Memory B cell (primary cell): ENCODE results near the gene SLX9.

Experiments used
- ATAC-seq: fragments of 150-1000 bp; cut with Tn5 transposase; 2 replicates; pipeline ENCODE4 v1.10.0; 2021; ENCODE audit warnings: low read depth, mild to moderate bottlenecking, moderate library complexity
- DNase-seq, 2 donors: peaks; one replicate each; pipeline ENCODE4 v3.0.0; 2022; ENCODE audit warnings: low spot score in 2 of 2
- H3K27ac Mint-ChIP-seq: one replicate; pipeline ENCODE4 v1.8.0; 2022; ENCODE audit warnings: mild to moderate bottlenecking, moderate library complexity, mixed read lengths
- H3K27me3 Mint-ChIP-seq: one replicate; pipeline ENCODE4 v1.8.0; 2022; ENCODE audit warnings: mixed read lengths
- H3K36me3 Mint-ChIP-seq: one replicate; pipeline ENCODE4 v1.8.0; 2022; ENCODE audit warnings: mild to moderate bottlenecking, mixed read lengths
- H3K4me1 Mint-ChIP-seq: one replicate; pipeline ENCODE4 v1.8.0; 2022; ENCODE audit warnings: mixed read lengths
- H3K4me3 Mint-ChIP-seq: one replicate; pipeline ENCODE4 v1.8.0; 2022; ENCODE audit warnings: mild to moderate bottlenecking, moderate library complexity, mixed read lengths
- H3K9me3 Mint-ChIP-seq: one replicate; pipeline ENCODE4 v1.8.0; 2022; ENCODE audit warnings: mixed read lengths

Gene SLX9

GRCh38 chr21:44917446-44918106, 22.3 kb upstream of the SLX9 start:
- peaks cover 44% of the 10 kb centered on the region for H3K4me1 Mint-ChIP-seq
- no peak for DNase-seq
- peak overlapping the region; percentile 38 for H3K27ac Mint-ChIP-seq
- H3K4me3 Mint-ChIP-seq = peak overlapping the region; percentile 97
- peaks cover 3% of the 10 kb centered on the region for H3K36me3 Mint-ChIP-seq
- H3K27me3 Mint-ChIP-seq = no peaks in the 10 kb centered on the region
- ATAC-seq = no peak
- H3K9me3 Mint-ChIP-seq = no peaks in the 10 kb centered on the region

- H3K9me3 Mint-ChIP-seq = no peaks in the 10 kb centered on the region
- ATAC-seq (no peak), DNase-seq (no peak)
- H3K27me3 Mint-ChIP-seq = no peaks in the 10 kb centered on the region
- peaks cover 3% of the 10 kb centered on the region for H3K36me3 Mint-ChIP-seq
- H3K4me3 Mint-ChIP-seq = peak overlapping the region; percentile 97
- no peak overlapping the region for H3K27ac Mint-ChIP-seq
- H3K4me1 Mint-ChIP-seq = peaks cover 47% of the 10 kb centered on the region
These were observed 21.7 kb upstream of the SLX9 start for GRCh38 chr21:44918107-44918470.

GRCh38 chr21:44918581-44919033, 21.2 kb upstream of the SLX9 start:
- Mint-ChIP-seq H3K27ac (no peak overlapping the region), H3K27me3 (no peaks in the 10 kb centered on the region), H3K4me3 (peak overlapping the region; percentile 97), H3K9me3 (no peaks in the 10 kb centered on the region), H3K4me1 (peaks cover 48% of the 10 kb centered on the region), H3K36me3 (peaks cover 3% of the 10 kb centered on the region)
- no peak for ATAC-seq
- DNase-seq = no peak

- ATAC-seq (no peak), DNase-seq (no peak)
- Mint-ChIP-seq H3K27me3 (no peaks in the 10 kb centered on the region), H3K36me3 (peaks cover 3% of the 10 kb centered on the region), H3K4me1 (peaks cover 52% of the 10 kb centered on the region), H3K4me3 (peak overlapping the region; percentile 97), H3K9me3 (no peaks in the 10 kb centered on the region), H3K27ac (peak overlapping the region; percentile 93)
These were observed 20.5 kb upstream of the SLX9 start for GRCh38 chr21:44919111-44919912.

GRCh38 chr21:44919913-44920693, 19.7 kb upstream of the SLX9 start:
- H3K27ac Mint-ChIP-seq = peak overlapping the region; percentile 93
- H3K4me1 Mint-ChIP-seq = peaks cover 56% of the 10 kb centered on the region
- H3K27me3 Mint-ChIP-seq = no peaks in the 10 kb centered on the region
- ATAC-seq (peak; percentile 19), DNase-seq (no peak)
- peaks cover 3% of the 10 kb centered on the region for H3K36me3 Mint-ChIP-seq
- no peaks in the 10 kb centered on the region for H3K9me3 Mint-ChIP-seq
- H3K4me3 Mint-ChIP-seq = peak overlapping the region; percentile 97

- ATAC-seq = peak; percentile 84
- Mint-ChIP-seq H3K9me3 (no peaks in the 10 kb centered on the region), H3K27me3 (no peaks in the 10 kb centered on the region), H3K27ac (peak within 1 kb of the TSS; percentile 93), H3K4me1 (peaks cover 54% of the 10 kb centered on the region), H3K36me3 (no peaks in the 10 kb centered on the region), H3K4me3 (peak within 1 kb of the TSS; percentile 97)
- DNase-seq = peak in 1 of 2 donors; percentile 38
These were observed 18.9 kb upstream of the SLX9 start, which contains the start of gene ITGB2 for GRCh38 chr21:44920694-44921604. TSS of gene ITGB2 (minus strand) at chr21:44920899. CDS start at chr21:44910782, 10,117 bp downstream.

GRCh38 chr21:44921928-44922327, 17.9 kb upstream of the SLX9 start:
- no peaks in the 10 kb centered on the region for H3K36me3 Mint-ChIP-seq
- H3K27me3 Mint-ChIP-seq = no peaks in the 10 kb centered on the region
- peaks cover 59% of the 10 kb centered on the region for H3K4me1 Mint-ChIP-seq
- H3K4me3 Mint-ChIP-seq = peak overlapping the region; percentile 22
- DNase-seq = no peak
- no peak for ATAC-seq
- peak overlapping the region; percentile 93 for H3K27ac Mint-ChIP-seq
- H3K9me3 Mint-ChIP-seq = no peaks in the 10 kb centered on the region

GRCh38 chr21:44923480-44924084, 16.2 kb upstream of the SLX9 start:
- peaks cover 64% of the 10 kb centered on the region for H3K4me1 Mint-ChIP-seq
- no peaks in the 10 kb centered on the region for H3K9me3 Mint-ChIP-seq
- DNase-seq (no peak), ATAC-seq (no peak)
- H3K27ac Mint-ChIP-seq = no peak overlapping the region
- H3K27me3 Mint-ChIP-seq = no peaks in the 10 kb centered on the region
- no peak overlapping the region for H3K4me3 Mint-ChIP-seq
- no peaks in the 10 kb centered on the region for H3K36me3 Mint-ChIP-seq

GRCh38 chr21:44924606-44925377, 15.0 kb upstream of the SLX9 start:
- no peaks in the 10 kb centered on the region for H3K27me3 Mint-ChIP-seq
- H3K9me3 Mint-ChIP-seq = peaks cover 3% of the 10 kb centered on the region
- peak overlapping the region; percentile 94 for H3K27ac Mint-ChIP-seq
- H3K36me3 Mint-ChIP-seq = no peaks in the 10 kb centered on the region
- ATAC-seq (peak; percentile 28), DNase-seq (no peak)
- H3K4me1 Mint-ChIP-seq = peaks cover 69% of the 10 kb centered on the region
- H3K4me3 Mint-ChIP-seq = peak overlapping the region; percentile 80

GRCh38 chr21:44925378-44925755, 14.5 kb upstream of the SLX9 start:
- H3K4me3 Mint-ChIP-seq = peak overlapping the region; percentile 80
- H3K27me3 Mint-ChIP-seq = no peaks in the 10 kb centered on the region
- peak overlapping the region; percentile 94 for H3K27ac Mint-ChIP-seq
- ATAC-seq = no peak
- H3K9me3 Mint-ChIP-seq = peaks cover 3% of the 10 kb centered on the region
- no peak for DNase-seq
- H3K4me1 Mint-ChIP-seq = peaks cover 71% of the 10 kb centered on the region
- no peaks in the 10 kb centered on the region for H3K36me3 Mint-ChIP-seq

- Mint-ChIP-seq H3K9me3 (peaks cover 3% of the 10 kb centered on the region), H3K36me3 (no peaks in the 10 kb centered on the region), H3K4me3 (peak overlapping the region; percentile 86), H3K27ac (peak overlapping the region; percentile 86), H3K4me1 (peaks cover 73% of the 10 kb centered on the region), H3K27me3 (no peaks in the 10 kb centered on the region)
- ATAC-seq (no peak), DNase-seq (no peak)
These were observed 13.3 kb upstream of the SLX9 start for GRCh38 chr21:44926331-44927101.

GRCh38 chr21:44927259-44927586, 12.6 kb upstream of the SLX9 start:
- peak overlapping the region; percentile 86 for H3K4me3 Mint-ChIP-seq
- H3K36me3 Mint-ChIP-seq = no peaks in the 10 kb centered on the region
- H3K27ac Mint-ChIP-seq = peak overlapping the region; percentile 86
- ATAC-seq (no peak), DNase-seq (no peak)
- H3K27me3 Mint-ChIP-seq = no peaks in the 10 kb centered on the region
- H3K4me1 Mint-ChIP-seq = peaks cover 73% of the 10 kb centered on the region
- H3K9me3 Mint-ChIP-seq = peaks cover 3% of the 10 kb centered on the region
